HFFc6 (cell line): ENCODE measurements around the gene FSTL5. TPM values are rescaled to one million over a fixed set of nuclear protein-coding genes. Genes with fewer than 3 reads are reported as not detected.
"Not testable (repeated sequence)": the region's sequence is repeated elsewhere in the genome, so short reads cannot be mapped to it uniquely, and the experiment has no call there.

ENCODE experiments used
- DNase-seq: peaks from one replicate; pipeline ENCODE4 v3.0.0-alpha.2; 2018
- H3K27ac Mint-ChIP-seq: 2 replicates; pipeline ENCODE4 v1.8.0; 2020; ENCODE audit warnings: mild to moderate bottlenecking, mixed read lengths
- H3K27me3 Mint-ChIP-seq: 2 replicates; pipeline ENCODE4 v1.8.0; 2021; ENCODE audit warnings: mild to moderate bottlenecking, moderate library complexity, mixed read lengths; ENCODE audit not compliant: insufficient read depth
- H3K36me3 Mint-ChIP-seq: 2 replicates; pipeline ENCODE4 v1.8.0; 2021; ENCODE audit warnings: low read depth, mixed read lengths
- H3K4me1 Mint-ChIP-seq: 2 replicates; pipeline ENCODE4 v1.8.0; 2020; ENCODE audit warnings: low read depth, mixed read lengths
- H3K4me3 Mint-ChIP-seq: 2 replicates; pipeline ENCODE4 v1.8.0; 2020; ENCODE audit warnings: mild to moderate bottlenecking, moderate library complexity, mixed read lengths
- H3K9me3 Mint-ChIP-seq: 2 replicates; pipeline ENCODE4 v1.8.0; 2020; ENCODE audit warnings: mild to moderate bottlenecking, mixed read lengths
- CTCF ChIP-seq: fragments of 200-600 bp; sonication (generic); IDR thresholded peaks from 2 replicates; pipeline ENCODE4 v1.5.0; 2021; ENCODE audit warnings: antibody characterized with exemption, mild to moderate bottlenecking
- total RNA-seq, 6 experiments: library from RNA; stranded (reverse); fragmentation: NEBNext Ultra II Directional; extraction: Animal tissue kit (Norgen Biotek cat#: 25700); gene quantifications; 2 replicates in 1 of 6; 3 replicates in 5 of 6; pipeline ENCODE4 v1.2.3, GENCODE V29; 2021

FSTL5 gene
- total RNA-seq, 6 experiments from 2014 or later, result not detected

- Mint-ChIP-seq H3K4me3 (no peak overlapping the region), H3K9me3 (peaks cover 49% of the 10 kb centered on the region), H3K27ac (no peak overlapping the region), H3K4me1 (no peaks in the 10 kb centered on the region), H3K36me3 (no peaks in the 10 kb centered on the region), H3K27me3 (no peaks in the 10 kb centered on the region; the same call in 1 of the 2 replicates)
- TF ChIP-seq CTCF, result no peak
- DNase-seq, result no peak
These were observed 46.7 kb downstream of the FSTL5 start for GRCh38 chr4:162117051-162117450.

GRCh38 chr4:162116095-162116779 lies 47.6 kb downstream of the FSTL5 start:
- no peaks in the 10 kb centered on the region; the same call in none of the 2 replicates for H3K27me3 Mint-ChIP-seq
- no peaks in the 10 kb centered on the region for H3K4me1 Mint-ChIP-seq
- no peak for TF ChIP-seq CTCF
- peaks cover 51% of the 10 kb centered on the region for H3K9me3 Mint-ChIP-seq
- H3K27ac Mint-ChIP-seq, result no peak overlapping the region
- no peak overlapping the region for H3K4me3 Mint-ChIP-seq
- no peaks in the 10 kb centered on the region for H3K36me3 Mint-ChIP-seq
- no peak for DNase-seq

- TF ChIP-seq CTCF, result no peak
- Mint-ChIP-seq H3K4me3 (no peak overlapping the region), H3K27me3 (no peaks in the 10 kb centered on the region; the same call in none of the 2 replicates), H3K9me3 (peaks cover 50% of the 10 kb centered on the region), H3K36me3 (no peaks in the 10 kb centered on the region), H3K4me1 (no peaks in the 10 kb centered on the region), H3K27ac (no peak overlapping the region)
- no peak for DNase-seq
These were observed 48.5 kb downstream of the FSTL5 start for GRCh38 chr4:162115333-162115732.

GRCh38 chr4:162111078-162111477 lies 52.7 kb downstream of the FSTL5 start:
- no peak for DNase-seq
- H3K4me3 Mint-ChIP-seq, result no peak overlapping the region
- H3K36me3 Mint-ChIP-seq, result no peaks in the 10 kb centered on the region
- no peaks in the 10 kb centered on the region for H3K4me1 Mint-ChIP-seq
- H3K9me3 Mint-ChIP-seq, result peaks cover 37% of the 10 kb centered on the region
- TF ChIP-seq CTCF, result no peak
- H3K27ac Mint-ChIP-seq, result no peak overlapping the region
- H3K27me3 Mint-ChIP-seq, result no peaks in the 10 kb centered on the region; the same call in none of the 2 replicates

GRCh38 chr4:162104459-162105124 lies 59.2 kb downstream of the FSTL5 start:
- Mint-ChIP-seq H3K9me3 (peaks cover 14% of the 10 kb centered on the region), H3K4me1 (no peaks in the 10 kb centered on the region), H3K4me3 (no peak overlapping the region), H3K27me3 (no peaks in the 10 kb centered on the region), H3K36me3 (no peaks in the 10 kb centered on the region), H3K27ac (no peak overlapping the region)
- no peak for DNase-seq
- no peak for TF ChIP-seq CTCF

- H3K36me3 Mint-ChIP-seq, DNase-seq, H3K4me1 Mint-ChIP-seq, H3K4me3 Mint-ChIP-seq, H3K27ac Mint-ChIP-seq, H3K27me3 Mint-ChIP-seq: not testable (repeated sequence)
- peaks cover 14% of the 10 kb centered on the region for H3K9me3 Mint-ChIP-seq
These were observed 59.9 kb downstream of the FSTL5 start for GRCh38 chr4:162103908-162104307.
